Ectodermal cell (in vitro differentiated cells): ENCODE measurements around the gene TM7SF2.
"Not testable (repeated sequence)": the region's sequence is repeated elsewhere in the genome, so short reads cannot be mapped to it uniquely, and the experiment has no call there.

Source experiments
- H3K27ac ChIP-seq: 2 replicates; pipeline ENCODE4 v1.7.0; 2013; ENCODE audit warnings: mild to moderate bottlenecking, low read depth, low read length; ENCODE audit not compliant: insufficient read depth, poor library complexity, severe bottlenecking
- H3K27me3 ChIP-seq: 2 replicates; pipeline ENCODE4 v1.7.0; 2013; ENCODE audit warnings: mild to moderate bottlenecking, low read length; ENCODE audit not compliant: insufficient read depth, control insufficient read depth, poor library complexity, severe bottlenecking
- H3K36me3 ChIP-seq: one replicate; pipeline ENCODE4 v1.7.0; 2013; ENCODE audit warnings: low read length; ENCODE audit not compliant: control insufficient read depth, insufficient read depth
- H3K4me1 ChIP-seq: one replicate; pipeline ENCODE4 v1.7.0; 2013; ENCODE audit warnings: low read length; ENCODE audit not compliant: control insufficient read depth, insufficient read depth
- H3K4me3 ChIP-seq: 2 replicates; pipeline ENCODE4 v1.7.0; 2013; ENCODE audit warnings: low read depth, low read length, control low read depth; ENCODE audit not compliant: insufficient read depth
- H3K9me3 ChIP-seq: 2 replicates; pipeline ENCODE4 v1.7.0; 2013; ENCODE audit warnings: mild to moderate bottlenecking, low read length, moderate library complexity; ENCODE audit not compliant: control insufficient read depth
- WGBS, 2 experiments: methylation state at CpG; one replicate each; pipeline ENCODE4 v1.1.7; 2013; ENCODE audit warnings: missing lambda C conversion rate in 2 of 2; 5-methylcytosine and 5-hydroxymethylcytosine counted together

The TM7SF2 gene

GRCh38 chr11:65114538-65115171 lies 3.0 kb downstream of the TM7SF2 start:
- peaks cover 7% of the 10 kb centered on the region for H3K4me1 ChIP-seq
- peaks cover 6% of the 10 kb centered on the region for H3K36me3 ChIP-seq
- H3K9me3 ChIP-seq, result no peaks in the 10 kb centered on the region
- no peak overlapping the region for H3K27ac ChIP-seq
- WGBS, 2 experiments, result 93% methylated on average over 11 of the region's 11 CpGs
- no peaks in the 10 kb centered on the region for H3K27me3 ChIP-seq
- no peak overlapping the region for H3K4me3 ChIP-seq

GRCh38 chr11:65115361-65116082 lies 3.9 kb downstream of the TM7SF2 start:
- H3K4me3 ChIP-seq, result no peak overlapping the region
- H3K9me3 ChIP-seq, result no peaks in the 10 kb centered on the region
- no peak overlapping the region for H3K27ac ChIP-seq
- H3K36me3 ChIP-seq, result peaks cover 15% of the 10 kb centered on the region
- no peaks in the 10 kb centered on the region for H3K27me3 ChIP-seq
- peaks cover 7% of the 10 kb centered on the region for H3K4me1 ChIP-seq
- WGBS, 2 experiments, result 95 to 96% methylated on average over 21 of the region's 21 CpGs

- Histone ChIP-seq H3K4me3 (peak overlapping the region; percentile 89), H3K4me1 (peaks cover 7% of the 10 kb centered on the region), H3K27me3 (no peaks in the 10 kb centered on the region), H3K9me3 (no peaks in the 10 kb centered on the region), H3K27ac (no peak overlapping the region), H3K36me3 (peaks cover 17% of the 10 kb centered on the region)
- 33 to 34% methylated on average over 68 of the region's 68 CpGs for WGBS, 2 experiments
Observed at GRCh38 chr11:65116370-65117205, 4.9 kb downstream of the TM7SF2 start.

GRCh38 chr11:65117206-65118096 lies 5.8 kb downstream of the TM7SF2 start, which contains the start of gene ZNHIT2:
ZNHIT2 (minus strand) TSS chr11:65117701; CDS start chr11:65117653, 48 bp downstream.
- H3K27ac ChIP-seq, result peak within 1 kb of the TSS; percentile 53
- peaks cover 17% of the 10 kb centered on the region for H3K36me3 ChIP-seq
- 1% methylated on average over 89 of the region's 89 CpGs for WGBS, 2 experiments

GRCh38 chr11:65118097-65118837 lies 6.6 kb downstream of the TM7SF2 start:
- WGBS, 2 experiments, result 91% methylated on average over 18 of the region's 18 CpGs
- no peaks in the 10 kb centered on the region for H3K27me3 ChIP-seq
- H3K9me3 ChIP-seq, result no peaks in the 10 kb centered on the region
- H3K36me3 ChIP-seq, result peaks cover 17% of the 10 kb centered on the region
- no peak overlapping the region for H3K4me3 ChIP-seq
- no peak overlapping the region for H3K27ac ChIP-seq
- H3K4me1 ChIP-seq, result peaks cover 7% of the 10 kb centered on the region

More at GRCh38 chr11:65117206-65118096, 5.8 kb downstream of the TM7SF2 start, which contains the start of gene ZNHIT2:
- Histone ChIP-seq H3K9me3 (no peaks in the 10 kb centered on the region), H3K4me1 (peaks cover 7% of the 10 kb centered on the region), H3K4me3 (peak within 1 kb of the TSS; percentile 89), H3K27me3 (no peaks in the 10 kb centered on the region)

GRCh38 chr11:65118891-65119669 lies 7.4 kb downstream of the TM7SF2 start:
- H3K36me3 ChIP-seq, result peaks cover 17% of the 10 kb centered on the region
- H3K27me3 ChIP-seq, H3K4me1 ChIP-seq, H3K4me3 ChIP-seq, H3K27ac ChIP-seq, H3K9me3 ChIP-seq: not testable (repeated sequence)
- WGBS, 2 experiments, result 93 to 94% methylated on average over 18 of the region's 18 CpGs

GRCh38 chr11:65119670-65119995 lies 8.0 kb downstream of the TM7SF2 start:
- Histone ChIP-seq H3K36me3 (peaks cover 17% of the 10 kb centered on the region), H3K27ac (no peak overlapping the region), H3K9me3 (no peaks in the 10 kb centered on the region), H3K27me3 (no peaks in the 10 kb centered on the region), H3K4me3 (no peak overlapping the region), H3K4me1 (peaks cover 7% of the 10 kb centered on the region)

GRCh38 chr11:65120831-65121230 lies 9.2 kb downstream of the TM7SF2 start:
- Histone ChIP-seq H3K27me3 (no peaks in the 10 kb centered on the region), H3K27ac (no peak overlapping the region), H3K4me3 (peak overlapping the region; percentile 95), H3K4me1 (peaks cover 7% of the 10 kb centered on the region), H3K36me3 (peaks cover 21% of the 10 kb centered on the region), H3K9me3 (no peaks in the 10 kb centered on the region)
- 90 to 99% methylated on average over 3 of the region's 3 CpGs for WGBS, 2 experiments
